ENCODE measurements around the gene CPNE5.

GRCh38 chr6:36840432-36841403 lies 1.5 kb upstream of the CPNE5 start:
- TF ChIP-seq, protein P1, sequence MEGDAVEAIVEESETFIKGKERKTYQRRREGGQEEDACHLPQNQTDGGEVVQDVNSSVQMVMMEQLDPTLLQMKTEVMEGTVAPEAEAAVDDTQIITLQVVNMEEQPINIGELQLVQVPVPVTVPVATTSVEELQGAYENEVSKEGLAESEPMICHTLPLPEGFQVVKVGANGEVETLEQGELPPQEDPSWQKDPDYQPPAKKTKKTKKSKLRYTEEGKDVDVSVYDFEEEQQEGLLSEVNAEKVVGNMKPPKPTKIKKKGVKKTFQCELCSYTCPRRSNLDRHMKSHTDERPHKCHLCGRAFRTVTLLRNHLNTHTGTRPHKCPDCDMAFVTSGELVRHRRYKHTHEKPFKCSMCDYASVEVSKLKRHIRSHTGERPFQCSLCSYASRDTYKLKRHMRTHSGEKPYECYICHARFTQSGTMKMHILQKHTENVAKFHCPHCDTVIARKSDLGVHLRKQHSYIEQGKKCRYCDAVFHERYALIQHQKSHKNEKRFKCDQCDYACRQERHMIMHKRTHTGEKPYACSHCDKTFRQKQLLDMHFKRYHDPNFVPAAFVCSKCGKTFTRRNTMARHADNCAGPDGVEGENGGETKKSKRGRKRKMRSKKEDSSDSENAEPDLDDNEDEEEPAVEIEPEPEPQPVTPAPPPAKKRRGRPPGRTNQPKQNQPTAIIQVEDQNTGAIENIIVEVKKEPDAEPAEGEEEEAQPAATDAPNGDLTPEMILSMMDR (conservative IDR thresholded peaks at IDR 0.05), result no peak
- no peak for TF ChIP-seq EZH2 (IDR thresholded peaks at IDR 0.05; ENCODE audit: low read depth)

Measured in PC-9 (cell line).